ENCODE measurements around the gene CCNG2. TPM values are rescaled to one million over a fixed set of nuclear protein-coding genes. Genes with fewer than 3 reads are reported as not detected.

CCNG2 gene
- total and polyA plus RNA-seq, 10 of the 15 experiments (the other 5 are each of a cell fraction or from before 2014, with no cell fraction given): 1.9 to 70.6 (median 5.9) TPM

GRCh38 chr4:77156912-77157858 is at the start of gene CCNG2 (continued):
- TF ChIP-seq RFX5 (IDR thresholded peaks at IDR 0.05; ENCODE audit: low read depth, low read length) (no peak), SREBF2 (IDR thresholded peaks at IDR 0.05; ENCODE audit: low read length) (0 out of 2 replicates have a peak, but pooled peaks have one; percentile 35), DPF2 (IDR thresholded peaks at IDR 0.05) (peak; percentile 74), NFYB (IDR thresholded peaks at IDR 0.05; ENCODE audit: insufficient read depth, low read depth, low read length) (no peak; the same call in 1 of the 2 replicates), ATF2 (IDR thresholded peaks at IDR 0.05; ENCODE audit: low read length) (no peak), RAD21 (IDR thresholded peaks at IDR 0.05; ENCODE audit: insufficient read depth, low read depth, low read length) (no peak), KDM1A (IDR thresholded peaks at IDR 0.05; ENCODE audit: borderline replicate concordance) (no peak), LARP7 (IDR thresholded peaks at IDR 0.05) (peak; percentile 84), GABPA (IDR thresholded peaks at IDR 0.05; ENCODE audit: low read depth) (no peak), CBX5 (IDR thresholded peaks at IDR 0.05; ENCODE audit: low read depth) (no peak), NR2C2 (IDR thresholded peaks at IDR 0.05; ENCODE audit: borderline replicate concordance, control insufficient read depth, insufficient read length, low read depth) (no peak), ESRRA (IDR thresholded peaks at IDR 0.05; ENCODE audit: low read length) (no peak), IKZF1 (conservative IDR thresholded peaks at IDR 0.05) (peak; percentile 81)
- TF ChIP-seq, protein P1, sequence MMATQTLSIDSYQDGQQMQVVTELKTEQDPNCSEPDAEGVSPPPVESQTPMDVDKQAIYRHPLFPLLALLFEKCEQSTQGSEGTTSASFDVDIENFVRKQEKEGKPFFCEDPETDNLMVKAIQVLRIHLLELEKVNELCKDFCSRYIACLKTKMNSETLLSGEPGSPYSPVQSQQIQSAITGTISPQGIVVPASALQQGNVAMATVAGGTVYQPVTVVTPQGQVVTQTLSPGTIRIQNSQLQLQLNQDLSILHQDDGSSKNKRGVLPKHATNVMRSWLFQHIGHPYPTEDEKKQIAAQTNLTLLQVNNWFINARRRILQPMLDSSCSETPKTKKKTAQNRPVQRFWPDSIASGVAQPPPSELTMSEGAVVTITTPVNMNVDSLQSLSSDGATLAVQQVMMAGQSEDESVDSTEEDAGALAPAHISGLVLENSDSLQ (IDR thresholded peaks at IDR 0.05): peak; percentile 40
- TF ChIP-seq, protein P2, sequence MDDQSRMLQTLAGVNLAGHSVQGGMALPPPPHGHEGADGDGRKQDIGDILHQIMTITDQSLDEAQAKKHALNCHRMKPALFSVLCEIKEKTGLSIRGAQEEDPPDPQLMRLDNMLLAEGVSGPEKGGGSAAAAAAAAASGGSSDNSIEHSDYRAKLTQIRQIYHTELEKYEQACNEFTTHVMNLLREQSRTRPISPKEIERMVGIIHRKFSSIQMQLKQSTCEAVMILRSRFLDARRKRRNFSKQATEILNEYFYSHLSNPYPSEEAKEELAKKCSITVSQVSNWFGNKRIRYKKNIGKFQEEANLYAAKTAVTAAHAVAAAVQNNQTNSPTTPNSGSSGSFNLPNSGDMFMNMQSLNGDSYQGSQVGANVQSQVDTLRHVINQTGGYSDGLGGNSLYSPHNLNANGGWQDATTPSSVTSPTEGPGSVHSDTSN (IDR thresholded peaks at IDR 0.05; ENCODE audit: insufficient replicate concordance, low read depth, low read length): peak; percentile 72
- TF ChIP-seq, protein P3, sequence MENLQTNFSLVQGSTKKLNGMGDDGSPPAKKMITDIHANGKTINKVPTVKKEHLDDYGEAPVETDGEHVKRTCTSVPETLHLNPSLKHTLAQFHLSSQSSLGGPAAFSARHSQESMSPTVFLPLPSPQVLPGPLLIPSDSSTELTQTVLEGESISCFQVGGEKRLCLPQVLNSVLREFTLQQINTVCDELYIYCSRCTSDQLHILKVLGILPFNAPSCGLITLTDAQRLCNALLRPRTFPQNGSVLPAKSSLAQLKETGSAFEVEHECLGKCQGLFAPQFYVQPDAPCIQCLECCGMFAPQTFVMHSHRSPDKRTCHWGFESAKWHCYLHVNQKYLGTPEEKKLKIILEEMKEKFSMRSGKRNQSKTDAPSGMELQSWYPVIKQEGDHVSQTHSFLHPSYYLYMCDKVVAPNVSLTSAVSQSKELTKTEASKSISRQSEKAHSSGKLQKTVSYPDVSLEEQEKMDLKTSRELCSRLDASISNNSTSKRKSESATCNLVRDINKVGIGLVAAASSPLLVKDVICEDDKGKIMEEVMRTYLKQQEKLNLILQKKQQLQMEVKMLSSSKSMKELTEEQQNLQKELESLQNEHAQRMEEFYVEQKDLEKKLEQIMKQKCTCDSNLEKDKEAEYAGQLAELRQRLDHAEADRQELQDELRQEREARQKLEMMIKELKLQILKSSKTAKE (IDR thresholded peaks at IDR 0.05; ENCODE audit: low read depth, poor library complexity, severe bottlenecking): peak; percentile 90

All from GM12878 (cell line).